ENCODE measurements around the gene ARMC7.
"Not testable (repeated sequence)": the region's sequence is repeated elsewhere in the genome, so short reads cannot be mapped to it uniquely, and the experiment has no call there.

Gene ARMC7

DNA sequence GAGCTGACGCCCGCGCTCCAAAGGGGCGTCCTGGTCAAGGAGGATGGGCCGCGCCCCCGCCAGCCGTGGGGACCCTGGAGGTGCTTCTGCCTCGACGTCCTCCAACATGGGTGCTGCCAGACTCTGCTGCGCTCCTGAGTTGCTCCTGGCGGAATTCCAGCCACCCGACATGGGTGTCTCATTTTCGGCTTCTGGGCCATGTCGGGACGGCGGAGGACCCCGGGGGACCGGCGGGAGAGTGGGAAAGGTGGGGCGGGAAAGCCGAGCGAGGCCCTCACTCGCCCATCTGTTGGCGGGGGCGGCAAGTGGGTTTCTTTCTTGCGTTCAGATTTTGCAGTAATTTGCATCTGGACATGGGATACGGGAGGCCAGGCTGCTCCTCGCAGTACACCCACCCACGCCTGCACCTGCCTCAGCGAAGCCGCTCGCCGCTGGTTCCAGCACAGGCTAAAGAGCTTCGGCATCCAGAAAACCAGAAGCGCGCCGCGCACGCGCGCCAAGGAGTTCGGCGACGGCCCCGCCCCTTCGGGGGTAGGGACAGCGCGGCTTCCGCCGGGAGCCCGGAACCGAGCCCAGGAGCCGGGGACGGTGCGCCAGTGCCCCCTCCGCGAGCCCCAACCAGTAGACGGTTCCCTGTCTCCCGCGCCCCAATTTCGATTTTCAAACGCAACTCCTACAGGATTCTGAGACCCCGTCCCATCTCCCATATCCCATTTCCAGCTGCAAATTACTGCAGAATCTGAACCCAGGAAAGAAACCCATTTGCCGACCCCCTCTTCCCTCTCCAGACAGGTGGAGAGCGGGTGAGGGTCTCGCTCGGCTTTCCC is at the start of gene ARMC7:
Gene ARMC7, plus strand, starts transcription at position 563 of the 827 bp plus-strand sequence. CDS start 320 bp downstream, outside the sequence.
- peak; percentile 89 for DNase-seq (ENCODE audit: low spot score)

DNA sequence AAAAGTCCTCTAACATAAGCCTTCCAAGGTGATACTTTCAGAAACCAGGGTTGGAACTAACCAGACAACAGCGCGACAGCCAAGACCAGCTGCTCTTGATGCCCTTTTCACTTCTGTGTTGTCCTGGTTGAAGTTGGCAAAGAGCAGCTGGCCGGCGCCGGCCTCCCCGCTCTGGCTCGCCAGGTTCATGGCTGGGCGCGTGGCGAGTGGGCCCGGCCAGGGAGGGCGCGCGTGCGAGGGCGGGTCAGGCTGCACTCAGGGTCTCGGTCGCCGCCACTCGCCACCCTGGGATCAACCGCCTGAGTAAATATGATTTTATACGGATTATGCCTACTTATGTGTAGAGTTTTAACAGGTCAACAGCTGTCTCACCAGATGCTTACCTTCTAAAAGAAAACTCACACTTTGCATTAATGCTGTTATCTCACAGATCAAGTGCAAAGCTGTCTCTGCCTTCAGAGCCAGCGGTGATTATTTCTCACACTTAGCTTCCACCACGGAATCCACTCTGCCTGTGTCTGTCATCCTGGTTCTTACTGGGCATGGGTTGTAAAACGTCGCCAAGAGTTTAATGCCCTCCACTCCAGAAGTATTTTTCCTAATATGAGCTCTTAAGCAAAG is 49.2 kb upstream of the ARMC7 start:
- no peak for DNase-seq (ENCODE audit: low spot score)

- no peak for DNase-seq (ENCODE audit: low spot score)
Measured at GRCh38 chr17:75061055-75061438, 48.7 kb upstream of the ARMC7 start.

DNA sequence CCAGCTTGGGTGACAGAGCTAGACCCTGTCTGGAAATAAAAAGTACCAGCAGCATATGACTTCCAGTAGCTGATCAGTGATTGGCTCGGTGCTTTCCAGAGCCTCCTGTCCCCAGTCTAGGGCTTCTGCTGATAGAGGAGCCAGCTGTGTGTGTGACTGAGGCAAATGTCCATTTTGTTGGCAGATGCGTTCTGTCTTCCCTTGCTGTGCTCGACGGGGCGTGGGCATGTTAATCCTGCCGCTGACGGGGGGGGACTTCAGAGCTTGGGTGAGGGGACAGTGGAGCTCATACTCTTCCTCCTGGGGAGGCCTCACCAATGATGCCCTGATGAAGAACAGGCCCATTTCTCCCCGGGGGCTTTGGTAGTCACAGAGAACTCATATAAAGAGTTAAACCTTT is 48.2 kb upstream of the ARMC7 start:
- DNase-seq (ENCODE audit: low spot score): no peak

DNA sequence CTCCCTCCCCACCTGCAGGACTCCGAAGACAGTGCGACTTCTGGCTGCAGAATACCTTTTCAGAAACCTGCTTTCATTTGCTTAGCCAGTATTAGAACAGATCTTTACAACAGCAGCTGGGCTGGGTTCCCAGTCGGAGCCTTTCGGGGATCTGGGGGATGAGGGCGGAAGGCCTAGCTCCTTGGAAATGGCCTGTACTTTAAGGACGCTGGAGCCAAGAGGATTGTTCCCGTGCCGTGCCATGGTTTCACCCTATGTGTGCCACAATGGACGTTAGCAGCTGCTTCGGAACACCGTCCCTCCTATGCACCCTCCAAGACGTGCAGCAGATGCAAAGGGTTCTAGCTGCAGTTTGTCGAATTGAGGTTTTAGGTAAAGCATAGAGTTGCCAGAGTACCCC is 46.6 kb upstream of the ARMC7 start:
- no peak for DNase-seq (ENCODE audit: low spot score)

GRCh38 chr17:75063626-75064025 is 46.1 kb upstream of the ARMC7 start:
- no peak for DNase-seq (ENCODE audit: low spot score)

DNA sequence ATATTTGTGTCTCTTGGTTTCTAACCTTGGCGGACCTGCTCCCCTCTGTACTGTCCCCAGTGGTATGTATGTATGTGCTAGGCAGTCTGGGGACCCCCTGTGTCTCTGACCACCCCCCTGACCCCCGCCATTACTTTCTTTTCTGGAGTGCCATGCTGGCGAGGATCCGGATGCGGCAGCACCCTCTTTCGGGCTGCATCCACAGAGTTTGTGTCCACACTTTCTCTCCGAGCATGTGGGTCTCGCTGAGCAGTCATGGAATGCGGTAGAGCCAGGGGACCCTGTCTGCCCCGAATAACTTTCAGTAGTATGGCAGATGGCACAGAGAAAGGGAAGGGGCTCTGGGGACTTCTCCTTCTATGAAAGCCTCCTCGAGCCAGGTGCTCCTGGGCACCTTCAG is 45.7 kb upstream of the ARMC7 start:
- no peak for DNase-seq (ENCODE audit: low spot score)

DNA sequence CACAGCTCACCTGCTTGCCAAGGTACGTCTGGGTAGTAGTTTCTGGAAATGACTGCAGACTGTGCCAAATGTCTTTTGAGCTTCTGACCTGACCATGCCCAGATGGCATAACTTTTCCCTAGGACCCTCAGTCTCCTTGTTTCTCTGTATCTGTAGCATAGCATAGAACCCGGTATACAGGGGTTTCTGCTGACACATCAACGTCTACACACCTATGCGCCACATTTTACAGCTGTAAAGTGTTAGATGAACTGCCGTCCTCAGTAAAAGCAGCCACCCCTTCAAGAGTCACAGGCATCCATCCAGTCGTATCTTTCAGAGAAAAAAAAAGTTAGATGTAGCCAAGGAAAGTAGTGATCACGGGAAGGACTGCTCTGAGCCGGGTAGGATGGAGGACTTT is 45.3 kb upstream of the ARMC7 start:
- no peak for DNase-seq (ENCODE audit: low spot score)

DNA sequence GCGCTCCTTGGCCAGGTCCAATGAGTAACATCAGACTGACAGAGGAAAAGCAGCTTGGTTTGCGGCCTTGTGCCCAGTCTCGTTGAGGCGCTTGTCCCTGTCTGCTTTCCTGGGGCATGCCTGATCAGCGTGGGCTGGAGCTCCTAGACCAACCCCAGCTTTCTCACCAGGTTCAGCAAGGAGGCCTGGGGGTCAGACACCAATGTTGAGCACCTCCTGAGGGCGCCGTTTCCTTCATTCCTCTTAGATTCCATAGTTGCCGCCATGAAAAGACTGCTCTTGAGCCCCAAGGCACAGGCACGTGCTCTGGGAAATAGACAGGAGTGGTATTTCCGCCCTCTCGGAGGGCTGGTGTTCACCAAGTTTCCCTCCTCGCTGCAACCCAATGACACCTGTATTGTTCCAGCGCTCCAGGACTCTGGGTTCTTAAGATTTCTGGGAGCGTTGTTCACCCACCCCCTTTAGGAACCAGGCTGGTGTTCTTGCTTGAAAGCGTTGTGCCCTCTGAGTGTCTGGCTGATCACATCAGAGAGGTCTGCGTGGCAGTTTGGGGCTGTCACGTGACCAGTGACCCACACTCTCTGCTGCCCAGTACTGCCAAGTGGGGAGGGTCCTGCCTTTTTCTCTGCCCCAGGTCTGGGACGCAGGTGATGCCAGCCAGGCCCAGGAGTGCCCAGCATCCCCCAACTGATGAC is 44.8 kb upstream of the ARMC7 start:
- no peak for DNase-seq (ENCODE audit: low spot score)

DNA sequence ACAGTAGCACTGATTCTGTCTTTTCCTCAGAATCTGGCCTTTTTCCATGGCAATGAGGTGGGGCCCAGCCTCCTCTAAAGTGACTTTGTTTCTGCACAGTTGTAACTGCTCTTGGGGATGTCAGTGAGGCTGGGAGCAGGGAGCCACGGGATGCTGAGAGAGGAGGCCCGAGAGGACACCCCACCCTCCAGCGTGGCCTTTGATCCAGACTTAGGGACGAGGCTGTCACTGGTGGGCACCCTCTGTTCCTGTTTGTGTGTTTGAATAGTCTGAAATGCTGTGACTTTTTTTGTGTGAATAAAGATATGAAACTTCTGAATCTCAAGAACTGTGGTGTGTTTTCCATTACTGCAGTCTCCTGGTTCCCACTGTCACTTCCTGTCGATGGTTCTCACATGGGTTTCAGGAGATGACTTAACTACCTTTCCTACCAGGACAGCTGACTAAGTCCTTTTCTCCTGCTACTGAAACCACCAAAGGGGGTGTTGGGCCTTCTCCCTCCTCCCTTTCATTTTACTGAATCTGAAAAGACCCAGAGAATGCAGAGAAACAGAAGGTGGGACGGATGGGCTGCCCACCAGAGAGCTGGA is 44.1 kb upstream of the ARMC7 start:
- DNase-seq (ENCODE audit: low spot score): no peak

DNA sequence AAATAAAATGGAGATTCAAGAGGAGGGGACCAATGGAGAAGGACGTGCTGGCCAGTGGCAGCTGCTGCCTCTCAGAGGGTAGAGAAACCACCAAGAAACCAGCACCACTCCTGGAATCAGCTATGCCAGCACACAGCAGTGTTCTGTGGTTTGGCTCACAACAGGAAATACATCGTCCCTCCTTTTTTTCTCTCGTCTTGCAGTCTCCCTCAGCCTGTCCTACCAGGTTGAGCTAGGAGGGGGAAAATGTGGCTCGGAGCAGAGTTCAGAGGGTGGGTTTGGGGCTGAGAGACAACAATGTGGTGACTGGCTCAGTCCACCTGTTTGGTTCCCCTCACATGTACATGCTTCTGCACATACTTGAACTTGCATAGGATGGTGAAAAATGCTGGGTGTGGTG is 41.9 kb upstream of the ARMC7 start:
- no peak for DNase-seq (ENCODE audit: low spot score)

DNA sequence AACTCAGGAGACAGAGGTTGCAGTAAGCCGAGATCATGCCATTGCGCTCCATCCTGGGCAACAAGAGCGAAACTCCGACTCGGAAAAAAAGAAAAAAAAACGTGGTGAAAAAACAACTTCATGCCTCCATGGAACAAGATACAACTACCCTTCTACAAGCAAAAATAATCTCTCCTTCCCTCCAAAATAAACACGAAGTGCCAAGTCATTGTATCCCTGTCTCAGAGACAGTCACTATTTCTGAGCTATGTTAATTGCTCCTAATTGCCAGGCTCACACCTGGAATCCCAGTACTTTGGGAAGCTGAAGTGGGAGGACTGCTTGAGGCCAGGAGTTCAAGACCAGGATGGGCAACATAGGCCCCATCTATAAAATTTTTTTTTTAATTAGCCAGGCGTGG is 41.0 kb upstream of the ARMC7 start:
- no peak for DNase-seq (ENCODE audit: low spot score)

GRCh38 chr17:75069783-75070182 is 40.0 kb upstream of the ARMC7 start:
- DNase-seq (ENCODE audit: low spot score): peak; percentile 55

DNA sequence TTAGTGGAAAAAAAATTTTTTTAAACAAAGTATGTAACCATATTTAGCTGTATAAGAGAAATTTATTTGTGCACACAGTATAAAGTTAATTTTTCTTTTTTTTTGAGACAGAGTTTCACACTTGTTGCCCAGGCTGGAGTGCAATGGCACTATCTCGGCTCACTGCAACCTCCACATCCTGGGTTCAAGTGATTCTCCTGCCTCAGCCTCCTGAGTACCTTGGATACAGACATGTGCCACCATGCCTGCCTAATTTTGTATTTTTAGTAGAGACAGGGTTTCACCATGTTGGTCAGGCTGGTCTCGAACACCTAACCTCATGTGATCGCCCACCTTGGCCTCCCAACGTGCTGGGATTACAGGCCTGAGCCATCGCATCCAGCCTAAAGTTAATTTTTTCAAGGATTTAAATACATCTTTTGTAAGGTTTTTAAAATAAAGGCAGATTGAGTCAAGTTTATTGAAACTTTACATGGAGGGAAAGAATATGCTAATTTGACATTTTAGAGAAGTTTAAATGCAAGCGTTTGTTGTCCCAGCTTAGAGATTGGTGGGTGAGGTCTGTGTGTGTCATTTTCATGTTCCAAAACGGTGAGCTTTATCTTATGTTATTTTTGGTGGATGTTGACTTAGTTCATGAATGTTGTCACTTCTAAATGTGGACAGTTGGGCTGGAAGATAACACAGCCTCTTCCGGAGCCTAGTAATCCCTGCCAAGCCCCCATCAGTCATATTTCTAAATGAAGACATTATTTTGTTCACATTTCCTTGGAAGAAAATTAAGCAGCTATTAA is 38.1 kb upstream of the ARMC7 start:
- not testable (repeated sequence) for DNase-seq (ENCODE audit: low spot score)

- not testable (repeated sequence) for DNase-seq (ENCODE audit: low spot score)
Measured at GRCh38 chr17:75072909-75073308, 36.9 kb upstream of the ARMC7 start.

- no peak for DNase-seq (ENCODE audit: low spot score)
Measured at GRCh38 chr17:75073618-75074047, 36.1 kb upstream of the ARMC7 start.

DNA sequence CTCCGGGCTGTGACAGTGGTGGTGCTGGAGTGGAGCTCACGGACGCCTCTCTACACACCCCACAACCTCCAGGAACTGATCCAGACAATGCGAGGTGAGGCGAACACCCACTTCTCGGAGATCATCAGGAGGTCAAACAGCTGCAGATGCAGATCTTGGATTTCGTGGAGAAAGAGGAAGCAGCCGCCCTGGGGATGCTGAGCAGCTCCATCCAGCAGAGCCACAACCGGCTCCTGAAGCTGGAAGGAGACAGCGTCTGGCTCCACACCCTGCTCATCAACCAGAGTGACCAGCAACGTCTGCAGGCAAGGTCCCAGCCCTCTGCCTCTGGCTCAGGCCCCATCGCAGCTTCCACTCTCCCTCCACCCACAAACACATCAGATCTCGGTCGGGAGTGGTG is 35.2 kb upstream of the ARMC7 start:
- no peak for DNase-seq (ENCODE audit: low spot score)

- no peak for DNase-seq (ENCODE audit: low spot score)
Measured at GRCh38 chr17:75075597-75076336, 34.0 kb upstream of the ARMC7 start.

- DNase-seq (ENCODE audit: low spot score): no peak
Measured at GRCh38 chr17:75077072-75077495, 32.7 kb upstream of the ARMC7 start.

GRCh38 chr17:75077496-75078283 is 32.1 kb upstream of the ARMC7 start:
- peak; percentile 78 for DNase-seq (ENCODE audit: low spot score)

Data from SW480 (cell line).